Activated CD8-positive, alpha-beta memory T cell treated with anti-CD3 and anti-CD28 coated beads, Interleukin-2, amount 50 U/mL, for 1 hour (primary cell): Measurements from ENCODE around the gene C16orf82.
"Not testable (repeated sequence)": the region's sequence is repeated elsewhere in the genome, so short reads cannot be mapped to it uniquely, and the experiment has no call there.

Experiments
- DNase-seq: peaks from one replicate; pipeline ENCODE4 v3.0.0-alpha.2; 2020; ENCODE audit errors: extremely low read depth

C16orf82 gene

DNA sequence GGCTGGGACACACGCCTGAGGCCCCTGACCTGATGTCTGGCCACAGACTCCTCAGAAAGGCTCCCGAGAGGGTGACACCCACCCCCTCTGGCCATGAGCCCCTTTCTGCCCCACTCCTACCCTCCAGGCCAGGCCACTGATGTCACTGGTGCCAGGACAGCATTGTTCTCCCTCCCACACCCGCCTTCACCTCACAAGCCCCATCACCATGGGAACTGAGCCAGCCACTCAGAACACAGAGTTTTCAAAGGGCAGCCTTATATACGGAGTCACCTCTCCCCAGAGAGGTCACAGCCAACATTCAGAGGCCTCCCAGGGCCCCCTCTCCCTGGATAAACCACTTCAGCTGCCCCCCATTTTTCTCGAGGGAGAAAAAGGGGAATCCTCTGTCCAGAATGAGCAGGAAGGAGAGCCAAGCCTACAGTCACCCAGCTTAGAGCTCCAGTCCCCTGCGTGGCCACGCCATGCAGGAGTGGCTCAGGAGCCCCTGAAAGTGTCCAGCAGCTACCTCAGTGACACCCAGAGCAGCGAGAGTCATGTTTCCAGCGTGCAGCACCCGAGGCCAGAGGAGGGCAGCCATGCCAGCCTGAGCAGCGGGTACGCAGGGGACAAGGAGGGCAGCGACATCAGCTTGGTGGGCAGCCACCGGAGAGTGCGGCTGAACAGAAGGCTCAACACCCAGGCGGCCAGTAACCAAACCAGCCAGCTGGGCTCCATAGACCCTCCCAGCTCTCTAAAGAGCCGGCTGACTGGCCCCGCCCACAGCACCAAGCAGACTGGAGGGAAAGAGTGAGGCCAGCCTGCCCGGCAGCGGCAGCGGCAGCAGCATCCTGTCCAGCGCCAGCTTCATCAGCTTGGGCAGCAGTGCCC is at the start of gene C16orf82:
TSS of gene C16orf82 (plus strand) at position 260 of the 870 bp plus-strand sequence.
- DNase-seq = no peak

- DNase-seq = no peak
These were observed 46.7 kb upstream of the C16orf82 start for GRCh38 chr16:27020031-27020430.

DNA sequence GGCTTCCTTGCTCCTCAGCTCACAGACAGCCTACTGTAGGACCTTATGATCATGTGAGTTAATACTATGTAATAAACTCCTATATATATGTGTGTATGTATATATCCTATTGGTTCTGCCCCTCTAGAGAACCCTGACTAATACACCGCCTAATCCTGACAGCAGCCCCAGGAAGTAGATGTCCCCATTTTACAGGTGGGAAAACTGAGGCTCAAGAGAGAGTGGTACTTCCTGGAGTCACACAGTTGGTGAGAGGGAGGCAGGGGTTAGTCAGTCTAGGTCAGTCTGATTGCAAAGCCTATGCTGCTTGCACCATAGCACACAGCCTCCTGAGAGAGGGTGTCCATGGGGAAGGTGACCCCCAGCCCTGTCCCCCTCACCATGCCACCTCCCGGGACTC is 42.7 kb upstream of the C16orf82 start:
- DNase-seq = no peak

DNA sequence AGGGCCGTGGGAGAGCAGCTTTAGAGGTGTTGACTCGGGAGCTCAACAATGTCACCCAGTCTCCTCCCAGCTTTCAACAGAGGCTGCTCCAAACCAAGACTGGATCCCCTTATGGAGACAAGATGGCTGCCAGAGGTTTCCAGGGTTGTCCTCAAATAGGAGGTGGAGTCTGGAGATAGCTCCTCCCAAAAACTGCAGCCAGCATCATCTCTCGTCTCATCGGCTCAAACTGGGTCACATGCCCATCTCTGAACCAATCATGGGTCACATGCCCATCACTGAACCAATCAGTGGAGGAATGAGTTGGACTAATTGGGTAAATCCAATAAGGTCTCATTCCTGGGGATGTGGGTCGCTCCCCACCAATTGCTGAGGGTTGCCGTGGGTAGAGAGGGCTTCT is 41.1 kb upstream of the C16orf82 start:
- DNase-seq = no peak

- no peak for DNase-seq
These were observed 38.8 kb upstream of the C16orf82 start for GRCh38 chr16:27027971-27028370.

DNA sequence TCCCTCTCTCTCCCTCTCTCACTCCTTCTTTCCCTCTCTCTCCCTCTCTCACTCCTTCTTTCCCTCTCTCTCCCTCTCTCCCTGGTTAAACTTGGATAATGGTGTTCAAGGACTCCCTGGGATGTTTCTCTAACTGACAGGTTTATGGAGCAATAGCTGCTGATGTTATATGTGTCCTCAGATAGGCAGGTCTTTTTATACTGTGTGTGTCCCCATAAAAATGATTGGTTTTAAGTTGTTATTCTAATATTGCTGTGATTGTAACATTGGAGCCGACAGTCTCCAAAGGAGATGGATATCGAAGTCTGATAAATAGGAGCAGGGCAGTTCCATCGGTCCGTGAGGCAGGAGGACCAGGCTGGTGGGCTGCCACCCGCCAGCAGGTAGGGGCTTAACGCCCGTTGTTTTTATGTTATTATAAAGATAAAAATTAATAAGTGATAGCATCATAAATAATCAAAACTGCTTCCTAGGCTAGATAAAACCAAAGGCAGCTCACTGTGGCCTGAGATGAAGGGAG is 38.1 kb upstream of the C16orf82 start:
- DNase-seq = no peak

DNA sequence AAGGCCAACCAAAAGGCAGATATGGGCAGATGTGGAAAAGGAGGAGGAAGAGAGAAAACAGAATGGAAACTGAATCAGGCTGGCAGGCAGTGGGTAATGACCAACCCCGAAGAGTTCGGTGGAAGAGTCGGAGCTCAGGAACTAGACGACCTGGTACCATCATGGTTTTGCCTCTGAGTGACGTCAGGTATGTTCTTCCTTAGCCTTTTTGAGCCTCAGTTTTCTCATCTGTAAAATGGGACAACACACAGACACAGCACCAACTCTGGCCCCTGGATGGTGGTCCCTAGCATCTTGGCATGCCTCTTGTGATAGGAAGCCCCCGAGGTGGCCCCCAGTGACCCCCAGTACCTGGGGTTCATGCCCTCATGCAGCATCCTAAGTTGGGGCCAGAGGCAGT is 37.2 kb upstream of the C16orf82 start:
- DNase-seq = no peak

GRCh38 chr16:27033281-27033979 is 33.3 kb upstream of the C16orf82 start:
- DNase-seq = no peak

DNA sequence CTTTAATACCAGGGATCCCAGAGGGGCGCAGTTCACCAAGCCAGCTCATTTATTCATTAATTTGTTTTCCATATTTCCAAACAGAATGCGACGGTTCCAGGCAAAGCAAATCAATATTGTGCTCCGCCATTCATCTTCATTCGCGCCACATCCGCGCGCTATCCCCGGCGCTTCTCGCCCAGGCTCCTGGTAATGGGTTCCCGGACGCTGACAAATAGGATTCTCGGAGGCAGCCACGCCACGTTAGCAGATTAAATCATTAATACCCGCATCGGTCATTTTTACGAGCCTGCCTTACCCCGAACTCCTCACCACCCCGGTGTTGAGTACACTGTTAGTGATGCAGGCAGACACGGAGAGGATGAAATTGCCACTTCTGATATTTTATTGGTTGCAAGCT is 26.0 kb upstream of the C16orf82 start:
- no peak for DNase-seq

- DNase-seq = no peak
These were observed 19.7 kb upstream of the C16orf82 start for GRCh38 chr16:27046958-27047518.

DNA sequence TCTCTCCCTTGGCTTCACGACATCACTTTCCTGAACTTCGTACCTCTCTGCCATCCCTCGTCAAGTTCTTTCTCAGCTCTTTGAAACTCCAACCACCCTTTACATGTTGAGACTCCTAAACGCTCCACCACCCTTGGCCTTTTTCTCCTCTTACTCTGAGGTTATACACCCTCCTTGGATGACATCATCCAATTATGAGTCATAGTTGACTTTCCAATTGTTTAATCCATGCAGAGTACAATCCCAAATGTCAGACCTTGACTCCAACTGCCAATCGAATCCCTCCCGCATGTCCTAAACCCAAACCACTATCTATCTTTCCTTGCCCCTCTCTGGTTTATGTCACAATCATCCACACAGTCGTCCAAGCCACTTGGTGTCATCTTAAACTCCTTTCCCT is 18.4 kb upstream of the C16orf82 start:
- DNase-seq = no peak

- DNase-seq = no peak
These were observed 17.6 kb upstream of the C16orf82 start for GRCh38 chr16:27049117-27049516.

DNA sequence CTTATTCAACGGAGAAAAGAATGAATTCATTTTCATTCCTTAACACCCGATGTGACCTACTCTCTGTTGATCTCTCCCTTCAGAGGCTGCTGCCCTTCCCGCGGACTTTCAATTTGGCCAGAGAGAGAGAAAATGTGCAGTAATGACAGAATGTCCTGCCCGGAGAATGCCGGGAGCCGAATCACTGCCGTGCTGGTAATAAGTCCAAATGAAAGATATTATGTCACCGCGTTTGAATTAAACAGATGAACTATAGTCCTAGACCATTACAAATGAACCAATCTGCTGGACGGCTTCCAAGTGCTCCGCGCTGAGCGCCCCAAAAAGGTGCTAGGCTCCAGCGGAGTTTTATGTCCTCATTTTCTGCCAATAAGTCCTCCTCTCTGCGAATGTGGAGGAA is 14.7 kb upstream of the C16orf82 start:
- no peak for DNase-seq

- DNase-seq = no peak
These were observed 12.7 kb upstream of the C16orf82 start for GRCh38 chr16:27053996-27054395.

GRCh38 chr16:27058299-27058698 is 8.4 kb upstream of the C16orf82 start:
- DNase-seq = no peak

- DNase-seq = no peak
These were observed 4.0 kb downstream of the C16orf82 start for GRCh38 chr16:27070776-27071175.

- DNase-seq = no peak
These were observed 7.0 kb downstream of the C16orf82 start for GRCh38 chr16:27073733-27074132.

DNA sequence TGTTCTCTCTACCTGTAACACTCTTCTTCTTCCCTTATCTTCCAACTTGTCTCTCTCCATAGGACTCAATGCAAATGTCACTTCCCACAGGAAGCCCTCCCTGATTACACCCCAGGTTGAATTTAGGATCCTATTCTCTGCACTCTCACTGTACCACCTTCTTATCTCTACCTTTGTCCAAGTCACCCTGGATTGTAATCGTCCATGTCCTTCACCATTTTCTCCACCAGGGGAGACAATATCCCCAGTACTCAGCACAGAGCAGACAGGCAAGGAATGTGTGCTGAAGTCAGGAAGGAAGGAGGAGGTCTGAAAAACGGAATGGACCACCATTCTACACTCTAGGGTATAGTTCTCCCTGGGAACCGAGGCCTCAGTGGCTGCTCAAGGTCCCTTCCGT is 14.2 kb downstream of the C16orf82 start:
- no peak for DNase-seq

DNA sequence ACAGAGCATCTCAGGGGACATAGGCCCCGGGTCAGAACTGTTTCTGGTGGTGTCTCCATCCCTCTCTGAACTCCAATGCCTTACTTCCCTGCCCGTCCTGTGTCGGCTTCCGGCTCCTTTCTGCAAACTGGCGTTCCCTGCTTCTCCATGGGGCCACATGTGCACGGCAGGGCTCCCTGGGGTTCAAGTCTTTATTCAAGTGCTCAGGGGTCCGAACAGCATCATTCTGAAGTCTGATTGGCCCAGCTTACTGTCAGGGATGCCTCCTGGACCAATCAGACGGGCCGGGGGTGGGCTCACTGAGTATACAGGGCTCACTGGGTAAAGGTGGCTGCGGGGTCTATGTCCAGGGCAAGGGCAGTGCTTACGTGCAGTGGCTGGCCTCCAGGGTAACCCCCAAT is 17.1 kb downstream of the C16orf82 start:
- no peak for DNase-seq

- DNase-seq = no peak
These were observed 17.7 kb downstream of the C16orf82 start for GRCh38 chr16:27084307-27085028.

- no peak for DNase-seq
These were observed 18.5 kb downstream of the C16orf82 start for GRCh38 chr16:27085182-27085581.

- not testable (repeated sequence) for DNase-seq
These were observed 19.3 kb downstream of the C16orf82 start for GRCh38 chr16:27086031-27086430.
